RWPE2 (cell line): ENCODE data around the gene NDUFS1.

Source experiments
- ATAC-seq: fragments of 200-7000 bp; cut with Tn5 transposase; 3 replicates; pipeline ENCODE4 v1.9.1; 2021; ENCODE audit warnings: low read depth
- DNase-seq: peaks from one replicate; pipeline ENCODE4 v3.0.0-alpha.2; 2020; ENCODE audit warnings: low spot score
- H3K27ac ChIP-seq: fragments of 450-650 bp; 2 replicates; pipeline ENCODE4 v1.5.1; 2017; ENCODE audit warnings: mild to moderate bottlenecking; ENCODE audit not compliant: poor library complexity, severe bottlenecking
- H3K27me3 ChIP-seq: fragments of 250-450 bp; sonication (Bioruptor Pico); 2 replicates; pipeline ENCODE4 v1.5.1; 2021; ENCODE audit warnings: mild to moderate bottlenecking, moderate library complexity; ENCODE audit not compliant: insufficient read depth, poor library complexity, severe bottlenecking
- H3K36me3 ChIP-seq: fragments of 250-450 bp; sonication (Bioruptor Pico); 2 replicates; pipeline ENCODE4 v1.5.1; 2020; ENCODE audit warnings: low read depth, mild to moderate bottlenecking, moderate library complexity
- H3K4me1 ChIP-seq: fragments of 250-450 bp; sonication (Bioruptor Pico); 2 replicates; pipeline ENCODE4 v1.5.1; 2021; ENCODE audit warnings: mild to moderate bottlenecking, moderate library complexity; ENCODE audit not compliant: insufficient read depth, poor library complexity, severe bottlenecking
- H3K4me3 ChIP-seq: fragments of 250-450 bp; sonication (Bioruptor Pico); 2 replicates; pipeline ENCODE4 v1.5.1; 2021; ENCODE audit warnings: mild to moderate bottlenecking, moderate library complexity; ENCODE audit not compliant: severe bottlenecking
- H3K9me3 ChIP-seq: fragments of 250-450 bp; sonication (Bioruptor Pico); 2 replicates; pipeline ENCODE4 v1.5.1; 2021; ENCODE audit warnings: mild to moderate bottlenecking, moderate library complexity; ENCODE audit not compliant: severe bottlenecking
- TF ChIP-seq, protein P1 (sequence below): fragments of 450-650 bp; IDR thresholded peaks from one replicate; pipeline ENCODE4 v1.5.1; 2017; ENCODE audit warnings: mild to moderate bottlenecking, moderate library complexity; ENCODE audit not compliant: poor library complexity, severe bottlenecking

NDUFS1 gene

DNA sequence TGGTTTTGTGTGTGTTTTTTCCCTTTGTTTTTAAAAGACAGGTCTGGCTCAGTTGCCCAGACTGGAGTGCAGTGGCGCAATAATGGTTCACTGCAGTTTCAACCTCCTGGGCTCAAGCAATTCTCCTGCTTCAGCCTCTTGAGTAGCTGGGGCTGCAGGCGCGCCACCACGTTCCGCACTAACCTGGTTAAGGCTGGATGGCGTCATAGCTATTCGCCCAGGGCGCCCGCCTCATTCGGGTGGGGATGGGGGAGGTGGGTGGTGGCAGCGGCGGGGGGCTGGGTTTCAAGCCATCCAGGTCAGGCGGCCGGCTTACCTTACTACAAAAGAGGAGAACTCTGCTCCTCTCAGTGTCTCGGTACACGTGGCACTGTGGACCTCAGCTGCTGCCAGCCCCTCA, 43.2 kb upstream of the NDUFS1 start:
- DNase-seq (no peak), ATAC-seq (no peak)
- Histone ChIP-seq H3K27me3 (no peaks in the 10 kb centered on the region), H3K9me3 (no peaks in the 10 kb centered on the region), H3K36me3 (no peaks in the 10 kb centered on the region), H3K27ac (no peak overlapping the region), H3K4me3 (no peak overlapping the region), H3K4me1 (no peaks in the 10 kb centered on the region)
- TF ChIP-seq, protein P1, sequence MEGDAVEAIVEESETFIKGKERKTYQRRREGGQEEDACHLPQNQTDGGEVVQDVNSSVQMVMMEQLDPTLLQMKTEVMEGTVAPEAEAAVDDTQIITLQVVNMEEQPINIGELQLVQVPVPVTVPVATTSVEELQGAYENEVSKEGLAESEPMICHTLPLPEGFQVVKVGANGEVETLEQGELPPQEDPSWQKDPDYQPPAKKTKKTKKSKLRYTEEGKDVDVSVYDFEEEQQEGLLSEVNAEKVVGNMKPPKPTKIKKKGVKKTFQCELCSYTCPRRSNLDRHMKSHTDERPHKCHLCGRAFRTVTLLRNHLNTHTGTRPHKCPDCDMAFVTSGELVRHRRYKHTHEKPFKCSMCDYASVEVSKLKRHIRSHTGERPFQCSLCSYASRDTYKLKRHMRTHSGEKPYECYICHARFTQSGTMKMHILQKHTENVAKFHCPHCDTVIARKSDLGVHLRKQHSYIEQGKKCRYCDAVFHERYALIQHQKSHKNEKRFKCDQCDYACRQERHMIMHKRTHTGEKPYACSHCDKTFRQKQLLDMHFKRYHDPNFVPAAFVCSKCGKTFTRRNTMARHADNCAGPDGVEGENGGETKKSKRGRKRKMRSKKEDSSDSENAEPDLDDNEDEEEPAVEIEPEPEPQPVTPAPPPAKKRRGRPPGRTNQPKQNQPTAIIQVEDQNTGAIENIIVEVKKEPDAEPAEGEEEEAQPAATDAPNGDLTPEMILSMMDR: no peak

DNA sequence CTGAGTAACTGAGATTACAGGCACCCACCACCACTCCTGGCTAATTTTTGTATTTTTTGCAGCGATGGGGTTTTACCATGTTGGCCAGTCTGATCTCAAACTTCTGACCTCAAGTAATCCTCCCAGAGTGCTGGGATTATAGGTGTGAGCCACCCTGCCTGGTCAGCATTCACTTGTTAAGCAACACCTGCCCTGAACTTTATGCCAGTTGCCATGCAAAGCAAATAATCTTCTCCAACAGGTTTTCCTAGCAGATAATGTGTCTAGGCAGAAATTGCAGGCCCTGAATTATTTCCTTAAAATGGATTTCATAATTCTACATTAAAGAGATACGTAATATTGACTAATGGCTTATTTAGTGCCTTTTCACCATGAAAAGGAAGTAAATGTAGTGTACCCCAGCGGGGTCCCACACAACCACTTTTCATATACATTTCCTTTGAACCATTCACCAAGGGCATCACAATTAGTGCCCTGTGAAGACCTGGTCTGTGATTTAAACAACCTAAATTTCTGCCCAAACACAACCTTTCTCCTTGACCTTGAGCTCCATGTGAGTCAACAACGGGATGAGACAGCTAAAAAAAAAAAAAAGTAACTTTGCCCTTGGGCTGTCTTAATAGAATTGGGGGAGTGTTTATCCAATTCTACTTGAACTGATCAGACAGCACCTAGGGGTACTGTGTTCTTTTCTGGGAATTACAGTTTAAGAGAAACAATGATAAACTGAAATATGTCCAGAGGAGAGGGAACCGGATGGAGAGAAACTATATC, 42.0 kb upstream of the NDUFS1 start:
- H3K36me3 ChIP-seq: no peaks in the 10 kb centered on the region
- H3K9me3 ChIP-seq: no peaks in the 10 kb centered on the region
- H3K27ac ChIP-seq: no peak overlapping the region
- no peak for ATAC-seq
- H3K27me3 ChIP-seq: no peaks in the 10 kb centered on the region
- no peak overlapping the region for H3K4me3 ChIP-seq
- H3K4me1 ChIP-seq: no peaks in the 10 kb centered on the region
- TF ChIP-seq, protein P1: no peak
- DNase-seq: no peak

DNA sequence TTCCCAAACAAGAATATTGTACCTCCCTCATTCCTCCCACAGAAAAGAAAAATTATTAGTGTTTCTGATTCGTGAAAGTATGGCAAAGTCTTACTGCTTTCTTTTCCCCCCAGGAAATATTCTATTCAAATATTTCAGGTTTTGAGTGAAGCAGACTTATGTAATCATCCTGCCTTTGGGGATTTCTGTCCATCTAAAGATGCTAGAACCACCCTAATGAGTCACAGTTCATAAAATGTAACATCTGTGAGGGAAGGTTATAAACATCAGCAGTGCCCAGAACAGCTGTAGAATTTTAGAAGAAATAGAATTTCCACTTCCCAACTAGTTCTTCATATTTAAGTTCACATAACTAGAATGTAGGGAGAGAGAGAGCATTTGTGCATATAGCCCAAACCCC, 39.4 kb upstream of the NDUFS1 start:
- Histone ChIP-seq H3K36me3 (no peaks in the 10 kb centered on the region), H3K4me3 (no peak overlapping the region), H3K9me3 (no peaks in the 10 kb centered on the region), H3K4me1 (no peaks in the 10 kb centered on the region), H3K27ac (no peak overlapping the region), H3K27me3 (no peaks in the 10 kb centered on the region)
- DNase-seq (no peak), ATAC-seq (peak; percentile 80)
- TF ChIP-seq, protein P1: no peak

DNA sequence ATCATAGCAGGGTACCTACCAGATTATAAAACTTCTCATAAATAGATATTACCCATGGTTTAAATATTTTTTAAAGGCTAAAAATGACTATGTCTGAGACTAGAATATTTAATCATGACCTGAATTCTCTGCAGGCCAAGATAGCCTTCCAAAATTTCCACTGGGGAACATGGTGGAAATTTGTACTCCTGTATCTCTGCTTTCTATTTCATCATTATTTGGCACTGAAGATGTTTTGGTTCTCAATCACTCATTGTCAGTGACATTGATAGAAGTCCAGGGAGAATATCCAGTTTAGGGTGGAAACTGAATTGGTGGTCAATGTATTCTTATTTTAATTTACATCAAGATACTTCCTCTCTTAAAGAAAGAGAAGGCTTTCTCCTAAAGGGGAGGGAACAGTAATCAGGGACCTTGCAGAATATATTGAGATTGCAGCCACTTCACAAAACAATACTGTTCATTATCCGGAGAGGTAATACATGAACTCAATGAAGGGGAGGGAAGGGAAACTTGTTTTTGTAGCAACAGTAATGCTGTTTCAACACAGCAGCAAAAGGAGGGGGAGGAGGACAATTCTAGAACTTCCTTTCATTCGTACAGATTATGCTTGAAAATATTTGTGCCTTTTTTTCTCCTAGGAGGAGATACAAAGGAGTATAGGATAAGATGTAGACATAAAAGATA, 34.6 kb upstream of the NDUFS1 start:
- H3K36me3 ChIP-seq: no peaks in the 10 kb centered on the region
- DNase-seq: no peak
- no peak for ATAC-seq
- TF ChIP-seq, protein P1: no peak
- no peaks in the 10 kb centered on the region for H3K27me3 ChIP-seq
- no peak overlapping the region for H3K27ac ChIP-seq
- H3K4me1 ChIP-seq: no peaks in the 10 kb centered on the region
- no peak overlapping the region for H3K4me3 ChIP-seq
- H3K9me3 ChIP-seq: no peaks in the 10 kb centered on the region

DNA sequence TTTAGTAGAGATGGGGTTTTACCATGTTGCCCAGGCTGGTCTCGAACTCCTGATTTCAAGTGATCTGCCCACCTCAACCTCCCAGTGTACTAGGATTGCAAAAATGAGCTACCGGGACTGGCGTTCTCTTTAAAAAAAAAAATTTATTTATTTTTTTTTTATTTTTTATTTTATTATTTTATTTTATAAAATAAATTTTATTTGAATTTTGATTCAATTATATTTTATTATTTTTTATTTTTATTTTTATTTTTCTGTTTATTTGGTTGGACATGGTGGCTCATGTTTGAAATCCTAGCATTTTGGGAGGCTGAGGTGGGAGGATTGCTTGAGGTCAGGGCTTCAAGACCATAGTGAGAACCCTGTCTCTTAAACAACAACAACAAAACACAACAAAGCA, 32.9 kb upstream of the NDUFS1 start:
- no peak overlapping the region for H3K4me3 ChIP-seq
- ATAC-seq: no peak
- no peaks in the 10 kb centered on the region for H3K27me3 ChIP-seq
- DNase-seq: no peak
- no peaks in the 10 kb centered on the region for H3K9me3 ChIP-seq
- H3K27ac ChIP-seq: no peak overlapping the region
- TF ChIP-seq, protein P1: no peak
- no peaks in the 10 kb centered on the region for H3K4me1 ChIP-seq
- H3K36me3 ChIP-seq: no peaks in the 10 kb centered on the region
